ENCODE measurements around the gene WDR11. TPM values are rescaled to one million over a fixed set of nuclear protein-coding genes. Genes with fewer than 3 reads are reported as not detected.

WDR11 gene
- total RNA-seq, 2 donors from 2014 or later, result 79.6 to 96.1 TPM

- Histone ChIP-seq H3K4me1 (ENCODE audit: control insufficient read depth, insufficient read depth, low read length) (no peaks in the 10 kb centered on the region), H3K9ac (ENCODE audit: extremely low read depth, low read length, poor library complexity, severe bottlenecking) (no peak overlapping the region), H3K27ac (ENCODE audit: low read depth, low read length) (no peak overlapping the region), H3K36me3 (ENCODE audit: control insufficient read depth, insufficient read depth, low read length) (no peaks in the 10 kb centered on the region), H3K27me3 (ENCODE audit: control insufficient read depth, insufficient read depth, low read length, poor library complexity, severe bottlenecking) (no peaks in the 10 kb centered on the region), H3K9me3 (ENCODE audit: control insufficient read depth, low read length) (no peaks in the 10 kb centered on the region), H3K4me3 (ENCODE audit: low read length) (no peak overlapping the region)
- no peak for TF ChIP-seq CTCF (conservative IDR thresholded peaks at IDR 0.05)
- WGBS, 2 experiments (ENCODE audit: insufficient coverage in 1 of 2, insufficient read length in 1 of 2), result 83 to 96% methylated on average over 1 of the region's 1 CpG
- Mint-ChIP-seq H3K27me3 (ENCODE audit: insufficient read depth) (no peaks in the 10 kb centered on the region), H3K4me3 (no peak overlapping the region), H3K36me3 (ENCODE audit: low read depth) (no peaks in the 10 kb centered on the region), H3K9me3 (no peaks in the 10 kb centered on the region), H3K4me1 (peaks cover 31% of the 10 kb centered on the region), H3K27ac (no peak overlapping the region)
- DNase-seq, result no peak
These were observed 9.5 kb upstream of the WDR11 start for GRCh38 chr10:120841522-120842189.

- no peaks in the 10 kb centered on the region for H3K27me3 Mint-ChIP-seq (ENCODE audit: insufficient read depth)
- Histone ChIP-seq H3K27ac (ENCODE audit: low read depth, low read length) (no peak overlapping the region), H3K9me3 (ENCODE audit: control insufficient read depth, low read length) (peaks cover 22% of the 10 kb centered on the region), H3K36me3 (ENCODE audit: control insufficient read depth, insufficient read depth, low read length) (peaks cover 53% of the 10 kb centered on the region), H3K9ac (ENCODE audit: extremely low read depth, low read length, poor library complexity, severe bottlenecking) (no peak overlapping the region), H3K4me3 (ENCODE audit: low read length) (peak overlapping the region; percentile 26), H3K4me1 (ENCODE audit: control insufficient read depth, insufficient read depth, low read length) (no peaks in the 10 kb centered on the region), H3K27me3 (ENCODE audit: control insufficient read depth, insufficient read depth, low read length, poor library complexity, severe bottlenecking) (no peaks in the 10 kb centered on the region)
- peaks cover 45% of the 10 kb centered on the region for H3K36me3 Mint-ChIP-seq (ENCODE audit: low read depth)
- 96 to 100% methylated on average over 1 to 2 of the region's 2 CpGs for WGBS, 2 experiments (ENCODE audit: insufficient coverage in 1 of 2, insufficient read length in 1 of 2)
- no peak for TF ChIP-seq CTCF (conservative IDR thresholded peaks at IDR 0.05)
- DNase-seq, result no peak
- no peak overlapping the region for H3K4me3 Mint-ChIP-seq
- peaks cover 10% of the 10 kb centered on the region for H3K9me3 Mint-ChIP-seq
- H3K4me1 Mint-ChIP-seq, result peaks cover 25% of the 10 kb centered on the region
- no peak overlapping the region for H3K27ac Mint-ChIP-seq
These were observed 3.2 kb downstream of the WDR11 start for GRCh38 chr10:120854388-120854787.

- H3K9ac ChIP-seq (ENCODE audit: extremely low read depth, low read length, poor library complexity, severe bottlenecking), result no peak overlapping the region
- H3K36me3 Mint-ChIP-seq (ENCODE audit: low read depth), result peaks cover 34% of the 10 kb centered on the region
- H3K9me3 ChIP-seq (ENCODE audit: control insufficient read depth, low read length), result no peaks in the 10 kb centered on the region
- H3K9me3 Mint-ChIP-seq, result no peaks in the 10 kb centered on the region
- peak overlapping the region; percentile 1 for H3K27ac Mint-ChIP-seq
- no peaks in the 10 kb centered on the region for H3K4me1 Mint-ChIP-seq
- H3K27me3 Mint-ChIP-seq (ENCODE audit: insufficient read depth), result no peaks in the 10 kb centered on the region
- no peaks in the 10 kb centered on the region for H3K4me1 ChIP-seq (ENCODE audit: control insufficient read depth, insufficient read depth, low read length)
- 81% methylated on average over 2 of the region's 2 CpGs; no CpG with 5 or more reads in 1 of the 2 experiments for WGBS, 2 experiments (ENCODE audit: insufficient coverage in 1 of 2, insufficient read length in 1 of 2)
- H3K4me3 Mint-ChIP-seq, result no peak overlapping the region
- no peak for TF ChIP-seq CTCF (conservative IDR thresholded peaks at IDR 0.05)
- H3K27ac ChIP-seq (ENCODE audit: low read depth, low read length), result no peak overlapping the region
- H3K36me3 ChIP-seq (ENCODE audit: control insufficient read depth, insufficient read depth, low read length), result peaks cover 81% of the 10 kb centered on the region
- DNase-seq, result no peak
- H3K27me3 ChIP-seq (ENCODE audit: control insufficient read depth, insufficient read depth, low read length, poor library complexity, severe bottlenecking), result no peaks in the 10 kb centered on the region
- no peak overlapping the region for H3K4me3 ChIP-seq (ENCODE audit: low read length)
These were observed 10.2 kb downstream of the WDR11 start for GRCh38 chr10:120861178-120861855.

Data from endodermal cell (in vitro differentiated cells).